ENCODE results near the gene NMNAT2. TPM values are rescaled to one million over a fixed set of nuclear protein-coding genes. Genes with fewer than 3 reads are reported as not detected.

The NMNAT2 gene
- total RNA-seq = 0.34 and 0.50 TPM in 2 replicates

GRCh38 chr1:183417772-183418491 is at the start of gene NMNAT2:
NMNAT2 (minus strand) TSS chr1:183418380; CDS start chr1:183418267, 113 bp downstream.

Other genes with a start within 250 kb of the NMNAT2 start
- gene LAMC2, start 232.1 kb downstream of the NMNAT2 start, total RNA-seq = 1,196 and 2,227 TPM in 2 replicates
- 25.6 and 51.3 TPM in 2 replicates for gene SMG7, start 54.1 kb upstream of the NMNAT2 start, total RNA-seq
- gene NCF2, start 172.1 kb upstream of the NMNAT2 start, total RNA-seq = 63.9 and 66.6 TPM in 2 replicates
- gene ARPC5, start 217.4 kb upstream of the NMNAT2 start, total RNA-seq = 78.6 and 173 TPM in 2 replicates
- gene APOBEC4, start 234.9 kb upstream of the NMNAT2 start, total RNA-seq = not detected in 2 replicates

All from nasal cavity respiratory epithelium epithelial cell of viscerocranial mucosa (primary cell).